Omental fat pad (tissue), 4 donors: ENCODE measurements around the gene HNF4A. TPM values are rescaled to one million over a fixed set of nuclear protein-coding genes. Genes with fewer than 3 reads are reported as not detected.
"Not testable (repeated sequence)": the region's sequence is repeated elsewhere in the genome, so short reads cannot be mapped to it uniquely, and the experiment has no call there.

Experiments
- ATAC-seq: fragments of 150-250 bp; one replicate; pipeline ENCODE4 v1.9.1; 2016; ENCODE audit warnings: mild to moderate bottlenecking, moderate library complexity; ENCODE audit not compliant: low FRiP score
- DNase-seq: peaks from one replicate; pipeline ENCODE4 v3.0.0-alpha.2; 2019; ENCODE audit warnings: low spot score
- CTCF ChIP-seq, 3 donors: fragments of 450-650 bp; IDR thresholded peaks; one replicate each; pipeline ENCODE4 v1.5.1; 2016 to 2017; ENCODE audit warnings: antibody characterized with exemption in 3 of 3, mild to moderate bottlenecking in 3 of 3, moderate library complexity in 2 of 3
- total RNA-seq, 4 donors: library from RNA; depleted of rRNA; stranded (reverse); fragments of >200 nt; gene quantifications; one replicate each; pipeline ENCODE4 v1.1.0, GENCODE V29; 2016

HNF4A gene
- total RNA-seq, 4 donors from 2014 or later, result not detected

DNA sequence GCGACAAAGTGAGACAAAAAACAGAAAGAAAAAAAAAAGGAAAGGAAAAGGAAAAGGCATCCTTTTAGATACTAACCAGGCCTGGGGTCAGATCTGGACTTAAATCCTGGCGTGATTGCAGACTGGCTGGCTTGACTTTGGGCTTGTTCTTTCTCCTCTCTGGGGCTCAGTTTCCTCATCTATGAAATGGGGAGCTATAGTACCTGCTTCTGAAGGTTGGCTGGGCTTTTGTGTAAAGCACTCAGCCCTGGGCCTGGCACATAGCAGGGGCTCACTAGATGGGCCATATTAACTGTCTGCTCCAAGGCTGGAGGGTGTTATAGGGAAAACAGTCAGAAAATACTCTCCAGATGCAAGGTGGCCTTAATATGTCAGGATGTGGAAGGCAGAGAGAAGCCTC lies 19.8 kb upstream of the HNF4A start:
- TF ChIP-seq CTCF (IDR thresholded peaks at IDR 0.05), result no peak
- DNase-seq (no peak), ATAC-seq (no peak)

DNA sequence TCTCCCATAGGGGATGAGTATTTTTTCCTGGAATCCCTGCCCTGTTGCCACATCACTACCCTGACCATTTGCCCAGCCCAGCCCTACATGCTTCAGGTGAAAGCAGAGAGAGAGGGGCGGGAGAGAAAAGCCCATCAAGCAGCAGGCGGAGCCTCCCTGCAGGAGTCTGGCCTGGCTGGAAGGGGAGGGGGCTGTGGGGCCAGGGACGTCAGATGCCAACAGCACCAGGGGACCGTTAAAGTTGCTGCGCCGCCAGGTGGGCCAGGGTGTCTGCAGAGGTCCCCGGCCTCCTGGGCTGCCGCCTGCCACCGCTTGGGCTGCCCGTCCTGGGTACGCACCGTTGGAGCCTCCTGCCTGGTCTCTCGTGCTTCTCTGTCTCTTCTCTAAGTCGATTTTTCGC lies 19.4 kb upstream of the HNF4A start:
- ATAC-seq, result no peak
- no peak for TF ChIP-seq CTCF (IDR thresholded peaks at IDR 0.05)
- no peak for DNase-seq

GRCh38 chr20:44336725-44337380 lies 18.6 kb upstream of the HNF4A start, which contains the start of gene R3HDML:
TSS of gene R3HDML (plus strand) at chr20:44337043. CDS start at chr20:44337158, 115 bp downstream.
- no peak for TF ChIP-seq CTCF (IDR thresholded peaks at IDR 0.05)
- ATAC-seq, result no peak

DNA sequence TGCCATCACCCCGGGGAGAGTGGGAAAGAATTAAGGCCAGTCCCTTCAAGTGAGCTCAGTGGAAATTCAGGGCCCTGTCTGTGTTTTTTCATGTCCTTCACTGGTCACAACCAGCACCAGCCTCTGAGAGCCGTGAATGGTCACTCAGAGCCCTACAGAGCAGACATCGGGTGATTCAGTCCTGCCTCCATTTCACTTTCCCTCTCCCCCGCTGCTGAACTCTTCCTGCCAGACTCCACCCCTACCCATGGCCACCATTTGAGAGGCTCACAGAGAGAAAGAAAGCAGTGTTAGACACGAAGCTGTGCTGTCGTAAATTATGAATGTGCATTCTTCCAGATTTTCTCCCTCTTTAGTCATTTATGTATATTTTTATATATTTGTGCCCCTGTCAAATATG lies 13.3 kb upstream of the HNF4A start:
- DNase-seq (no peak), ATAC-seq (no peak)
- no peak for TF ChIP-seq CTCF (IDR thresholded peaks at IDR 0.05)

More at GRCh38 chr20:44336725-44337380, 18.6 kb upstream of the HNF4A start, which contains the start of gene R3HDML:
- no peak for DNase-seq

GRCh38 chr20:44343162-44343675 lies 12.3 kb upstream of the HNF4A start:
- DNase-seq (no peak), ATAC-seq (no peak)
- TF ChIP-seq CTCF (IDR thresholded peaks at IDR 0.05), result no peak

DNA sequence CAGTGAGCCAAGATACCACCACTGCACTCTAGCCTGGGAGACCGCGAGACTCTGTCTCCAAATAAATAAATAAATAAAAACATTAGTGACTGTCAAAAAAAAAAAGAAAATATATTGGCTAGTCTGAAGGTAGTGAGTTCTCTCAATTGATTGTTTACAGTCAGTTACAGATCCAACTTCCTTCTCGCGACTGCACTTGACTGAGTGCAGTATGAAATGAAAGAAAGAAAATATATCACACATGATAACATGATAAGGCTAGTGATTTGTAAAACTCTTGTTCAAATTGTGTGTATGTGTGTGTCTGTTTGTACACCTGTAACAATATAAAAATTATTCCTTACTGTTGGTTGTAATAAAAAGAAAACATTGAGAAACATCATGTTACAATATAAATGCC lies 10.8 kb upstream of the HNF4A start:
- TF ChIP-seq CTCF (IDR thresholded peaks at IDR 0.05), result no peak
- no peak for DNase-seq
- ATAC-seq, result no peak

- no peak for TF ChIP-seq CTCF (IDR thresholded peaks at IDR 0.05)
- no peak for DNase-seq
- no peak for ATAC-seq
Observed at GRCh38 chr20:44345147-44345546, 10.4 kb upstream of the HNF4A start.

DNA sequence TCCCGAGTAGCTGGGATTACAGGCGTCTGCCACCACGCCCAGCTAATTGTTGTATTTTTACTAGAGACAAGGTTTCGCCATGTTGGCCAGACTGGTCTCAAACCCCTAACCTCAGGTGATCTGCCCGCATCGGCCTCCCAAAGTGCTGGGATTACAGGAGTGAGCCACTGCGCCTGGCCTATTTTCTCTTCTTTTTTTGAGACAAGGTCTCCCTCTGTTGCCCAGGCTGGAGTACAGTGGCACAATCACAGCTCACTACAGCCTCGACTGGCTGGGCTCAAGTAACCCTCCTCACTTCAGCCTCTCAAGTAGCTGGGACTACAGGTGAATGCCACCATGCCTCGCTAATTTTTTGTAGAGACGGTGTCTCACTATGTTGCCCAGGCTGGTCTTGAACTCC lies 9.6 kb upstream of the HNF4A start:
- ATAC-seq, DNase-seq: not testable (repeated sequence)
